ENCODE measurements around the gene ICOSLG.

Gene ICOSLG

GRCh38 chr21:44263221-44263760 lies 22.5 kb upstream of the ICOSLG start:
- no peak overlapping the region for H3K27ac ChIP-seq (ENCODE audit: low read depth, low read length)
- H3K36me3 ChIP-seq (ENCODE audit: insufficient read depth, low read length): no peaks in the 10 kb centered on the region
- H2AFZ ChIP-seq (ENCODE audit: low read length, unreplicated experiment): no peak overlapping the region
- no peaks in the 10 kb centered on the region for H3K4me1 ChIP-seq (ENCODE audit: control insufficient read depth, insufficient read depth, low read length, unreplicated experiment)
- no peak overlapping the region for H3K4me3 ChIP-seq (ENCODE audit: low read depth, low read length)
- H3K27me3 ChIP-seq (ENCODE audit: insufficient read depth, low read length): no peaks in the 10 kb centered on the region
- H3K79me2 ChIP-seq (ENCODE audit: control insufficient read depth, insufficient read depth, low read length, unreplicated experiment): no peaks in the 10 kb centered on the region

- Histone ChIP-seq H3K27me3 (ENCODE audit: insufficient read depth, low read length) (no peaks in the 10 kb centered on the region), H3K79me2 (ENCODE audit: control insufficient read depth, insufficient read depth, low read length, unreplicated experiment) (no peaks in the 10 kb centered on the region), H3K27ac (ENCODE audit: low read depth, low read length) (no peak overlapping the region), H3K4me3 (ENCODE audit: low read depth, low read length) (no peak overlapping the region), H3K4me1 (ENCODE audit: control insufficient read depth, insufficient read depth, low read length, unreplicated experiment) (no peaks in the 10 kb centered on the region), H3K36me3 (ENCODE audit: insufficient read depth, low read length) (no peaks in the 10 kb centered on the region), H2AFZ (ENCODE audit: low read length, unreplicated experiment) (no peak overlapping the region)
Observed at GRCh38 chr21:44262338-44263056, 21.8 kb upstream of the ICOSLG start.

- Histone ChIP-seq H3K27ac (ENCODE audit: low read depth, low read length) (no peak within 1 kb of the TSS), H3K4me1 (ENCODE audit: control insufficient read depth, insufficient read depth, low read length, unreplicated experiment) (no peaks in the 10 kb centered on the region), H3K4me3 (ENCODE audit: low read depth, low read length) (no peak within 1 kb of the TSS), H3K36me3 (ENCODE audit: insufficient read depth, low read length) (no peaks in the 10 kb centered on the region), H2AFZ (ENCODE audit: low read length, unreplicated experiment) (no peak within 1 kb of the TSS), H3K79me2 (ENCODE audit: control insufficient read depth, insufficient read depth, low read length, unreplicated experiment) (no peaks in the 10 kb centered on the region), H3K27me3 (ENCODE audit: insufficient read depth, low read length) (no peaks in the 10 kb centered on the region)
Observed at GRCh38 chr21:44261675-44262295, 21.0 kb upstream of the ICOSLG start, which contains the start of gene DNMT3L. Gene DNMT3L (minus strand): TSS chr21:44261897. CDS start chr21:44261259, 638 bp downstream.

GRCh38 chr21:44260791-44261631 lies 20.3 kb upstream of the ICOSLG start:
- H3K4me1 ChIP-seq (ENCODE audit: control insufficient read depth, insufficient read depth, low read length, unreplicated experiment): no peaks in the 10 kb centered on the region
- no peaks in the 10 kb centered on the region for H3K36me3 ChIP-seq (ENCODE audit: insufficient read depth, low read length)
- H2AFZ ChIP-seq (ENCODE audit: low read length, unreplicated experiment): no peak overlapping the region
- H3K4me3 ChIP-seq (ENCODE audit: low read depth, low read length): no peak overlapping the region
- no peaks in the 10 kb centered on the region for H3K27me3 ChIP-seq (ENCODE audit: insufficient read depth, low read length)
- H3K27ac ChIP-seq (ENCODE audit: low read depth, low read length): no peak overlapping the region
- H3K79me2 ChIP-seq (ENCODE audit: control insufficient read depth, insufficient read depth, low read length, unreplicated experiment): no peaks in the 10 kb centered on the region

GRCh38 chr21:44260066-44260465 lies 19.3 kb upstream of the ICOSLG start:
- no peaks in the 10 kb centered on the region for H3K79me2 ChIP-seq (ENCODE audit: control insufficient read depth, insufficient read depth, low read length, unreplicated experiment)
- H3K36me3 ChIP-seq (ENCODE audit: insufficient read depth, low read length): no peaks in the 10 kb centered on the region
- H3K27ac ChIP-seq (ENCODE audit: low read depth, low read length): no peak overlapping the region
- no peak overlapping the region for H3K4me3 ChIP-seq (ENCODE audit: low read depth, low read length)
- no peaks in the 10 kb centered on the region for H3K27me3 ChIP-seq (ENCODE audit: insufficient read depth, low read length)
- no peak overlapping the region for H2AFZ ChIP-seq (ENCODE audit: low read length, unreplicated experiment)
- no peaks in the 10 kb centered on the region for H3K4me1 ChIP-seq (ENCODE audit: control insufficient read depth, insufficient read depth, low read length, unreplicated experiment)

- Histone ChIP-seq H3K36me3 (ENCODE audit: insufficient read depth, low read length) (no peaks in the 10 kb centered on the region), H3K4me3 (ENCODE audit: low read depth, low read length) (no peak overlapping the region), H3K27me3 (ENCODE audit: insufficient read depth, low read length) (no peaks in the 10 kb centered on the region), H2AFZ (ENCODE audit: low read length, unreplicated experiment) (no peak overlapping the region), H3K4me1 (ENCODE audit: control insufficient read depth, insufficient read depth, low read length, unreplicated experiment) (no peaks in the 10 kb centered on the region), H3K79me2 (ENCODE audit: control insufficient read depth, insufficient read depth, low read length, unreplicated experiment) (no peaks in the 10 kb centered on the region), H3K27ac (ENCODE audit: low read depth, low read length) (no peak overlapping the region)
Observed at GRCh38 chr21:44259082-44259705, 18.5 kb upstream of the ICOSLG start.

GRCh38 chr21:44258056-44258725 lies 17.4 kb upstream of the ICOSLG start:
- Histone ChIP-seq H3K4me1 (ENCODE audit: control insufficient read depth, insufficient read depth, low read length, unreplicated experiment) (no peaks in the 10 kb centered on the region), H2AFZ (ENCODE audit: low read length, unreplicated experiment) (no peak overlapping the region)

GRCh38 chr21:44255511-44255981 lies 14.8 kb upstream of the ICOSLG start:
- Histone ChIP-seq H3K4me3 (ENCODE audit: low read depth, low read length) (no peak overlapping the region), H3K79me2 (ENCODE audit: control insufficient read depth, insufficient read depth, low read length, unreplicated experiment) (no peaks in the 10 kb centered on the region), H3K27ac (ENCODE audit: low read depth, low read length) (no peak overlapping the region), H3K27me3 (ENCODE audit: insufficient read depth, low read length) (no peaks in the 10 kb centered on the region), H2AFZ (ENCODE audit: low read length, unreplicated experiment) (no peak overlapping the region), H3K36me3 (ENCODE audit: insufficient read depth, low read length) (no peaks in the 10 kb centered on the region), H3K4me1 (ENCODE audit: control insufficient read depth, insufficient read depth, low read length, unreplicated experiment) (no peaks in the 10 kb centered on the region)

More at GRCh38 chr21:44258056-44258725, 17.4 kb upstream of the ICOSLG start:
- Histone ChIP-seq H3K27me3 (ENCODE audit: insufficient read depth, low read length) (no peaks in the 10 kb centered on the region), H3K27ac (ENCODE audit: low read depth, low read length) (no peak overlapping the region), H3K79me2 (ENCODE audit: control insufficient read depth, insufficient read depth, low read length, unreplicated experiment) (no peaks in the 10 kb centered on the region), H3K36me3 (ENCODE audit: insufficient read depth, low read length) (no peaks in the 10 kb centered on the region), H3K4me3 (ENCODE audit: low read depth, low read length) (no peak overlapping the region)

GRCh38 chr21:44253832-44254710 lies 13.3 kb upstream of the ICOSLG start:
- Histone ChIP-seq H3K4me1 (ENCODE audit: control insufficient read depth, insufficient read depth, low read length, unreplicated experiment) (no peaks in the 10 kb centered on the region), H2AFZ (ENCODE audit: low read length, unreplicated experiment) (no peak overlapping the region), H3K36me3 (ENCODE audit: insufficient read depth, low read length) (no peaks in the 10 kb centered on the region), H3K4me3 (ENCODE audit: low read depth, low read length) (no peak overlapping the region), H3K27ac (ENCODE audit: low read depth, low read length) (no peak overlapping the region), H3K27me3 (ENCODE audit: insufficient read depth, low read length) (no peaks in the 10 kb centered on the region), H3K79me2 (ENCODE audit: control insufficient read depth, insufficient read depth, low read length, unreplicated experiment) (no peaks in the 10 kb centered on the region)
